ENCODE data around the gene TNFRSF21. TPM values are rescaled to one million over a fixed set of nuclear protein-coding genes. Genes with fewer than 3 reads are reported as not detected.

Gene TNFRSF21
- total RNA-seq, 2 experiments from 2014 or later, result 28.1 to 36.5 TPM

GRCh38 chr6:47288267-47289090 lies 21.2 kb downstream of the TNFRSF21 start:
- TF ChIP-seq, protein P1, sequence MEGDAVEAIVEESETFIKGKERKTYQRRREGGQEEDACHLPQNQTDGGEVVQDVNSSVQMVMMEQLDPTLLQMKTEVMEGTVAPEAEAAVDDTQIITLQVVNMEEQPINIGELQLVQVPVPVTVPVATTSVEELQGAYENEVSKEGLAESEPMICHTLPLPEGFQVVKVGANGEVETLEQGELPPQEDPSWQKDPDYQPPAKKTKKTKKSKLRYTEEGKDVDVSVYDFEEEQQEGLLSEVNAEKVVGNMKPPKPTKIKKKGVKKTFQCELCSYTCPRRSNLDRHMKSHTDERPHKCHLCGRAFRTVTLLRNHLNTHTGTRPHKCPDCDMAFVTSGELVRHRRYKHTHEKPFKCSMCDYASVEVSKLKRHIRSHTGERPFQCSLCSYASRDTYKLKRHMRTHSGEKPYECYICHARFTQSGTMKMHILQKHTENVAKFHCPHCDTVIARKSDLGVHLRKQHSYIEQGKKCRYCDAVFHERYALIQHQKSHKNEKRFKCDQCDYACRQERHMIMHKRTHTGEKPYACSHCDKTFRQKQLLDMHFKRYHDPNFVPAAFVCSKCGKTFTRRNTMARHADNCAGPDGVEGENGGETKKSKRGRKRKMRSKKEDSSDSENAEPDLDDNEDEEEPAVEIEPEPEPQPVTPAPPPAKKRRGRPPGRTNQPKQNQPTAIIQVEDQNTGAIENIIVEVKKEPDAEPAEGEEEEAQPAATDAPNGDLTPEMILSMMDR (conservative IDR thresholded peaks at IDR 0.05; ENCODE audit: low read length), result no peak
- TF ChIP-seq EZH2phosphoT487 (IDR thresholded peaks at IDR 0.05; ENCODE audit: borderline replicate concordance, low read depth, low read length), result no peak
- Histone ChIP-seq H3K4me1 (ENCODE audit: insufficient read depth, low read length, poor library complexity, severe bottlenecking) (peaks cover 6% of the 10 kb centered on the region), H4K20me1 (ENCODE audit: insufficient read depth, low read length) (0 out of 2 replicates have a peak, but pooled peaks cover 9% of the 10 kb centered on the region), H3K9me2 (ENCODE audit: insufficient read depth, low read length) (no peaks in the 10 kb centered on the region), H3K4me3 (ENCODE audit: low read depth, low read length, poor library complexity, severe bottlenecking) (no peak overlapping the region), H3K36me3 (ENCODE audit: insufficient read depth, low read length) (peaks cover 56% of the 10 kb centered on the region), H3K4me2 (ENCODE audit: low read length) (no peak overlapping the region), H3K79me2 (ENCODE audit: insufficient read depth, low read depth, low read length) (peaks cover 76% of the 10 kb centered on the region), H3K9me3 (ENCODE audit: low read length) (no peaks in the 10 kb centered on the region), H2AFZ (ENCODE audit: low read length) (no peak overlapping the region), H3K27ac (ENCODE audit: low read depth, low read length, poor library complexity, severe bottlenecking) (no peak overlapping the region)
- POLR2A ChIA-PET, result interaction anchor here (0.6 to 1.5 kb wide), 12 partner anchors 9 to 916 kb away, joined by 3 to 7 read pairs (median 3); no protein-coding TSS in a partner anchor
- BruUV-seq (replicated peaks), result no TSS peak
- intact Hi-C loops (cut with micrococcal nuclease; ENCODE audit: unreplicated experiment), result no loop called here
- DNase-seq (ENCODE audit: low spot score), result no peak
- CTCF ChIA-PET (ENCODE audit: unreplicated experiment), result interaction anchor here (0.6 to 1.0 kb wide), 2 partner anchors 18 to 20 kb away, joined by 3 to 6 read pairs; no protein-coding TSS in a partner anchor

GRCh38 chr6:47286301-47286700 lies 23.4 kb downstream of the TNFRSF21 start:
- H3K27ac ChIP-seq (ENCODE audit: low read depth, low read length, poor library complexity, severe bottlenecking), result no peak overlapping the region
- H3K4me2 ChIP-seq (ENCODE audit: low read length), result no peak overlapping the region
- no peak overlapping the region for H3K4me3 ChIP-seq (ENCODE audit: low read depth, low read length, poor library complexity, severe bottlenecking)
- H4K20me1 ChIP-seq (ENCODE audit: insufficient read depth, low read length), result no peaks in the 10 kb centered on the region
- DNase-seq (ENCODE audit: low spot score), result no peak
- no peak overlapping the region for H2AFZ ChIP-seq (ENCODE audit: low read length)
- peaks cover 6% of the 10 kb centered on the region for H3K4me1 ChIP-seq (ENCODE audit: insufficient read depth, low read length, poor library complexity, severe bottlenecking)
- H3K79me2 ChIP-seq (ENCODE audit: insufficient read depth, low read depth, low read length), result peaks cover 66% of the 10 kb centered on the region
- H3K9me3 ChIP-seq (ENCODE audit: low read length), result no peaks in the 10 kb centered on the region
- no TSS peak for BruUV-seq (replicated peaks)
- H3K9me2 ChIP-seq (ENCODE audit: insufficient read depth, low read length), result no peaks in the 10 kb centered on the region
- intact Hi-C loops (cut with micrococcal nuclease; ENCODE audit: unreplicated experiment), result no loop called here
- ChIA-PET POLR2A (interaction anchor here (1.1 to 1.4 kb wide), 3 partner anchors 18 to 84 kb away, joined by 3 read pairs; no protein-coding TSS in a partner anchor), CTCF (ENCODE audit: unreplicated experiment) (interaction anchor here (1.0 kb wide), 1 partner anchor 23 kb away, joined by 3 read pairs; no protein-coding TSS in a partner anchor)
- TF ChIP-seq, protein P1 (conservative IDR thresholded peaks at IDR 0.05; ENCODE audit: low read length), result no peak
- TF ChIP-seq EZH2phosphoT487 (IDR thresholded peaks at IDR 0.05; ENCODE audit: borderline replicate concordance, low read depth, low read length), result no peak
- H3K36me3 ChIP-seq (ENCODE audit: insufficient read depth, low read length), result peaks cover 70% of the 10 kb centered on the region

- BruUV-seq (replicated peaks), result no TSS peak
- Histone ChIP-seq H4K20me1 (ENCODE audit: insufficient read depth, low read length) (no peaks in the 10 kb centered on the region), H2AFZ (ENCODE audit: low read length) (no peak overlapping the region), H3K36me3 (ENCODE audit: insufficient read depth, low read length) (peaks cover 76% of the 10 kb centered on the region), H3K79me2 (ENCODE audit: insufficient read depth, low read depth, low read length) (peaks cover 53% of the 10 kb centered on the region; the same call in 1 of the 2 replicates), H3K4me3 (ENCODE audit: low read depth, low read length, poor library complexity, severe bottlenecking) (no peak overlapping the region), H3K9me2 (ENCODE audit: insufficient read depth, low read length) (no peaks in the 10 kb centered on the region), H3K4me2 (ENCODE audit: low read length) (no peak overlapping the region), H3K4me1 (ENCODE audit: insufficient read depth, low read length, poor library complexity, severe bottlenecking) (peaks cover 5% of the 10 kb centered on the region), H3K27ac (ENCODE audit: low read depth, low read length, poor library complexity, severe bottlenecking) (no peak overlapping the region), H3K9me3 (ENCODE audit: low read length) (no peaks in the 10 kb centered on the region)
- TF ChIP-seq, protein P1 (conservative IDR thresholded peaks at IDR 0.05; ENCODE audit: low read length), result no peak
- no peak for TF ChIP-seq EZH2phosphoT487 (IDR thresholded peaks at IDR 0.05; ENCODE audit: borderline replicate concordance, low read depth, low read length)
- ChIA-PET POLR2A (interaction anchor here (0.8 kb wide), 2 partner anchors 14 to 35 kb away, joined by 3 read pairs; no protein-coding TSS in a partner anchor), CTCF (ENCODE audit: unreplicated experiment) (no interaction called here)
- no peak for DNase-seq (ENCODE audit: low spot score)
- intact Hi-C loops (cut with micrococcal nuclease; ENCODE audit: unreplicated experiment), result no loop called here
Observed at GRCh38 chr6:47283993-47284392, 25.7 kb downstream of the TNFRSF21 start.
